K562 (cell line): ENCODE measurements around the gene SLAMF8. TPM values are rescaled to one million over a fixed set of nuclear protein-coding genes. Genes with fewer than 3 reads are reported as not detected.
A peak's percentile ranks its signal among the peaks of the same experiment; 100 is the strongest.

Experiments used
- BACH1 ChIP-seq: fragments of 200-800 bp; sonication (Bioruptor generic); IDR thresholded peaks from 2 replicates; pipeline ENCODE4 v1.6.1; 2016; ENCODE audit warnings: missing genetic modification characterization, missing compliant biosample characterization
- CC2D1A ChIP-seq: fragments of 450-650 bp; IDR thresholded peaks from 2 replicates; pipeline ENCODE4 v1.6.1; 2017; ENCODE audit warnings: mild to moderate bottlenecking
- GATA2 ChIP-seq: sonication (generic); formaldehyde crosslinking; IDR thresholded peaks from 2 replicates; pipeline ENCODE4 v1.4.0; 2020; ENCODE audit warnings: mild to moderate bottlenecking, missing genetic modification reagents
- GATAD2B ChIP-seq: fragments of 450-650 bp; IDR thresholded peaks from 2 replicates; pipeline ENCODE4 v1.6.1; 2017; ENCODE audit warnings: mild to moderate bottlenecking, borderline replicate concordance
- GTF2E2 ChIP-seq: fragments of 200-800 bp; sonication (Bioruptor generic); IDR thresholded peaks from 2 replicates; pipeline ENCODE4 v1.6.1; 2016; ENCODE audit warnings: missing genetic modification characterization, missing compliant biosample characterization
- IRF2 ChIP-seq: sonication (generic); formaldehyde crosslinking; IDR thresholded peaks from 2 replicates; pipeline ENCODE4 v1.8.1; 2022; ENCODE audit warnings: mild to moderate bottlenecking, missing genetic modification reagents
- KLF16 ChIP-seq: IDR thresholded peaks from 2 replicates; pipeline ENCODE4 v1.6.1; 2016; ENCODE audit warnings: antibody characterized with exemption
- NRF1 ChIP-seq, 2 experiments: fragments of 450-650 bp; IDR thresholded peaks in 1 of 2; conservative IDR thresholded peaks in 1 of 2; 2 replicates each; pipeline ENCODE4 v1.6.1; 2014; ENCODE audit warnings: mild to moderate bottlenecking in 2 of 2
- REST ChIP-seq, 2 experiments: fragments of 450-650 bp; formaldehyde crosslinking in 1 of 2; IDR thresholded peaks; 2 replicates each; pipeline versions ENCODE4 v1.4.0 to v1.6.1; 2014 to 2020; ENCODE audit warnings: mild to moderate bottlenecking in 2 of 2, borderline replicate concordance in 1 of 2, low read depth in 1 of 2
- STAG1 ChIP-seq: sonication (generic); formaldehyde crosslinking; IDR thresholded peaks from 2 replicates; pipeline ENCODE4 v1.5.0; 2020; ENCODE audit warnings: missing genetic modification reagents, borderline replicate concordance
- THRAP3 ChIP-seq: fragments of 450-650 bp; IDR thresholded peaks from 2 replicates; pipeline ENCODE4 v1.6.1; 2016; ENCODE audit warnings: mild to moderate bottlenecking, inconsistent platforms, borderline replicate concordance
- ZBTB5 ChIP-seq: fragments of 450-650 bp; IDR thresholded peaks from 2 replicates; pipeline ENCODE4 v1.6.1; 2017; ENCODE audit warnings: antibody characterized with exemption
- polyA plus RNA-seq, 8 experiments: library from polyadenylated mRNA; depleted of rRNA in 4 of 8; stranded (reverse) in 5 of 8; unstranded in 3 of 8; fragments of >200 nt; fragmentation: Nextera tagmentation in 2 of 8; fragmentation: Illumina TruSeq in 1 of 8; extraction: Ambion mirVana in 2 of 8; extraction: Trizol in 1 of 8; gene quantifications; 2 replicates each; pipeline versions ENCODE4 v1.2.1 to v1.2.3, GENCODE V29; 2011 to 2014; ENCODE audit warnings: inconsistent platforms in 1 of 8, missing spikeins in 1 of 8
- total RNA-seq, 7 experiments: library from RNA; depleted of rRNA in 6 of 7; stranded (reverse); fragments of >200 nt in 6 of 7; fragmentation: Illumina TruSeq in 2 of 7; extraction: Trizol in 2 of 7; gene quantifications; 2 replicates each; pipeline versions ENCODE4 v1.2.1 to v1.2.3, GENCODE V29; 2011 to 2021; ENCODE audit warnings: low replicate concordance in 1 of 7
- TF ChIP-seq, protein P1 (sequence below): fragments of 250-450 bp; sonication (Bioruptor Pico); IDR thresholded peaks from 2 replicates; pipeline ENCODE4 v1.5.0; 2021; ENCODE audit warnings: mild to moderate bottlenecking, moderate library complexity

The SLAMF8 gene
- total and polyA plus RNA-seq, 9 of the 15 experiments (the other 6 are each of a cell fraction or from before 2014, with no cell fraction given) = not detected

GRCh38 chr1:159798893-159799292 lies 27.8 kb upstream of the SLAMF8 start (continued):
- TF ChIP-seq REST (IDR thresholded peaks at IDR 0.05; ENCODE audit: borderline replicate concordance) = peak; percentile 82
- TF ChIP-seq REST (CRISPR knock-in tag; IDR thresholded peaks at IDR 0.05; ENCODE audit: low read depth) = no peak
- peak; percentile 36; the same call in 1 of the 2 replicates for TF ChIP-seq STAG1 (CRISPR knock-in tag)
- no peak for TF ChIP-seq GATAD2B
- no peak for TF ChIP-seq THRAP3
- no peak for TF ChIP-seq IRF2 (CRISPR knock-in tag)
- TF ChIP-seq GATA2 (CRISPR knock-in tag) = no peak
- TF ChIP-seq GTF2E2 = no peak
- TF ChIP-seq, protein P1, sequence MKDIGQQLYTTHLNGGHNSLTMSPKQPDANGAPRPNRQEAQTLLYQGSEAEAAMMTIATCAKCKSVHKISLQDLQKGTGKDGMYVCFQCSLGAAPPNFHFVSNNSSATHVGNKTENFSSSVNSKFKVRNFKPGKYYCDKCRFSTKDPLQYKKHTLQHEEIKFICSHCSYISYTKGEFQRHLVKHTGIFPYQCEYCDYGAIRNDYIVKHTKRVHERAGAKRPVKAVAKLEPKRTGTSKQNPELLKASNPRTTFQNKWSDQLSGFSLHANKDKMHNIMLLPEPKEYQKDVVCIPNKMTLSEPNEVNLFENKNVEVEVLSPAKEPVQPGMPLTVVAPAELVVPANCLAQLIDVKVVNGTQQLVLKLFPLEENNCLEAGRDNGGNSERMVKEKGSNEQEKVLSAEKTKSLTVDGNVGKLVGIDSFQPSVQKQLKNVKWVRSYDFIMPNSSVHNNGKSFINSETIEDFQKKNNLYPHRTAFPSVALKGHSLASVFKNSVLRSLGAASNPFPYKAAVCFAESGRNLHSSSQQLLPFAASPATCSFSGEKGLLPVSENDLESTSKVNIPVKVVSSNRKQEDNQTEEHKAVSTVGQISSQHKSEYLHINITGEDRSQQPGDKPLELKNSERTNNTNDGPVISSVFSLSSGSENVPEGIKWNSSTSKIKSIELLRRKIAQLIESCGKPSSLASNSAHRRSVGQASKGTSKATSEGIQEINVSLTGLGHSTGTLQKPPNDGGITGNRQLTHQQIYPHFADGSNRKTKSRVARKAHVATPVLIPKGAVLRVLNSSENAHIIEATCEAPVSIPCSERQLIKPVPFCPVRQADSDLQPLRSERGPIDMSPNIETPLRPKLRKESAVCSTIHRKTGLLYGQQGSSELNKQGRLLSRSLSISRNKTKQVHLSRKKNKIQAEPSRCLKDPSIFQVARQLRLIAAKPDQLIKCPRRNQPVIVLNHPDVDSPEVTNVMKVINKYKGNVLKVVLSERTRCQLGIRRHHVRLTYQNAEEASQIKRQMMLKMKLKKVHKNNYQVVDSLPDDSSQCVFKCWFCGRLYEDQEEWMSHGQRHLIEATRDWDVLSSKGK = no peak
- no peak for TF ChIP-seq BACH1 (tag)
- no peak for TF ChIP-seq ZBTB5
- no peak for TF ChIP-seq KLF16
- TF ChIP-seq NRF1 (conservative IDR thresholded peaks at IDR 0.05 in 1 of 2, IDR thresholded peaks at IDR 0.05 in 1 of 2) = peak in 1 of 2 experiments; percentile 13; a peak in 1 of 4 replicates
- 0 out of 2 replicates have a peak, but pooled peaks have one; percentile 24 for TF ChIP-seq CC2D1A
